HG03280 (cell line): ENCODE results near the gene RERE.

Source experiments
- ATAC-seq: cut with Tn5 transposase; IDR thresholded peaks from one replicate; pipeline ENCODE4 v1.9.1; 2021; ENCODE audit warnings: mild to moderate bottlenecking, moderate library complexity; ENCODE audit not compliant: unreplicated experiment

RERE gene

GRCh38 chr1:8347635-8348034, 469.8 kb downstream of the RERE start:
- ATAC-seq, result no peak

DNA sequence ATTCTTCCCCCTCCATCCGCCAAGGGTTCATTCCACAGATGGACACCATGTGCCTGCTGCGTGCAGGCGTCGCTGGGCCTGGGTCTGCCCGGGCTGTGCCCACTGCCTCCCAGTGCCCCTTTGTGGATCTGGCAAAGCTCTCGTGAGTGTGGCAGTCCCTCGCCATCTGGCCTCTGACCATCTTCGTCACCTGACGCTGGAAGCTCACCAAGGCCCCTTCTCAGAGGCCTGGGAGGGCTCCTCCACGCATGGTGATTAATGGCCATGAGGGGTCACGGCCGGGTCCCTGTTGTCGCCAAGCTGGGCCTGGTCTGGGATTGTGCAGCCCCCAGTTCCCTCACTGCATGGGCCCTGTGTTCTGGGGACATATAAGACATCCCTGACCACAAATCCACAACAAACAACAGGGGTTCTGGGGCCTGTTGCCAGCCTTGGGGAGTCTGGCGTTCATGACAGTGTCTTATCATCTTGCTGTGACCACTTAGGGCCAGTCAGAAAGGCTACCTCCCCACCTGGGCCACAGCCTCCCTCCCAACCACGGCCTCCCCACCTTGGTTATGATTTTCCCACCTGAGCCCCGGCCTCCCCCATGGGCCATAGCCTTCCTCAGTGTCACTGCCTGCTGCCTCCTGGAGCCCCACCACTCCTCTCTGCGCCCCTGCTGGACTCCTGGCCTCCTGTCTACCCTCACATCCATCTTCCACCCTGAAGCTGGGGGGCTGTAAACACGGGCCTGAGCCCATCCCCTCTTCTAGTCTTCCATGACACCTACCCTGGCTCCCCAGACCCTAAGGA, 471.6 kb downstream of the RERE start:
- ATAC-seq, result no peak

GRCh38 chr1:8344893-8345507, 472.4 kb downstream of the RERE start:
- ATAC-seq, result no peak

- no peak for ATAC-seq
These were observed 473.9 kb downstream of the RERE start for GRCh38 chr1:8343464-8344001.

DNA sequence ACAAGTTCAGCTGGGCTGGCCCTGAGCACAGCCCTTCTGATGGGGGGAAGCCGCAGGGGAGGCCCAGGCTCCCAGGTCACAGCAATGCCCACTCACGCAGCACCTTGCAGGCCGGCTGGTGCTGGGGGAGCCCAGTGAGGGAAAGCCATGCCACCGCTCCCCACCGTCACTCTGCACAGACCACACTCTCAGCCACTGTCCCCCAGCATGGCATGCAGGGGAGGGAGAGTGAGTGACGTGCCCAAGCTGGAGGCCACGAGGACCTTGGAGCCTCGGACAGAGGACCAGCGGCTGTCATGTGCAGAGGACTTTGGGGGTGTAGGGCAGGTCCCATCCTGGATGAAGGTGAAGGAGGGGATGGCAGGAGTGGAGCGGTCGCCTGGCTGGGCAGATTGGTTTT, 474.4 kb downstream of the RERE start:
- no peak for ATAC-seq

- no peak for ATAC-seq
These were observed 475.1 kb downstream of the RERE start for GRCh38 chr1:8342325-8342724.

GRCh38 chr1:8340448-8340847, 477.0 kb downstream of the RERE start:
- no peak for ATAC-seq

DNA sequence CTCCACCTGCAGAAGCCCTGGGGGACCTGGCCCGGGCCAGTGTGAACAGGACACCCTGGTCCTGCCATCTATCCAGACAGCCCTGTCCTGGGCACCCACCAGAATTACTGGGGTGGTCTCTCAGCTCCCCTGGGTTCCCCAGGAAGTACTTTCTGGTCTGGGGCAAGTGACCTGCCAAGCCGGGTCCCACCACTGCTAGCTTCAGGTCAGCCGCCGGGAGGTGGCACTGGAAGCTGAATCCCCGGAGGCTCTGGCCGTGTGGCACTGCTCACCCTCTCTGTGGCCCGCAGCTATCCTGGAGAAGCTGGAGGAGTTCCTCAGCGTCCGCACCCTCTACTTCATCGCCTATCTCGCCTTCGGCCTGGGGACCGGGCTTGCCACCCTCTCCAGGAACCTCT, 478.2 kb downstream of the RERE start:
- no peak for ATAC-seq

DNA sequence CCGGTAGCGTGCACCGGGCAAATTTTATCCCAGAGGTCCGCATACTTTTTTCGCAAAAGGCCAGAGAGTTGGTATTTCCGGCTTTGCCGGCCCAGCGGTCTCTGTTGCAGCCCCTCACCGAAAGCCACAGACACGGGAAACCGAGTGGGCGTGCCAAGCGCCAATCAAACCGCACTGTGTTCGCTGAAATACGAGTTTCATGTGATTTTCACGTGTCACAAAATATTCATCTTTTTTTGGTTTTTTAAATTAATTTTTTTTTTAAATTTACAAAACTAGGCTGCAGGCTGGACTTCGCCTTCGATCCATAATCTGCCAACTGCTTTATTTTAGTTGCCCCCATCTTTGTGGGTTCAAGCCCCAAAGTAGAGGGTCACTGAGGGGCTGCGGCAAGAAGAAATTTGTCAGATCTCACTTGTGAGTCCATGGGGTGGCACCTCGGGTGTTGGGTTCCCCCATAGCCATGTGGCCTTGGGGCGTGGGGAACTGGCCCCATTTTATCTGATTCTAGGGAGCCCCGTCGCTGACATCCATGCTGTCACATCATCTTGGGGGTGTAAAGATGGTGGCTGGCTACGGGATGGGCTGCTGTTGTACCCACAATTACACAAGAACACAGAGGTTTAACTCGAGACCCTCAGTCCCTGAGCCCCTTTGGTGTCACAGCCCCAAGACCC, 478.8 kb downstream of the RERE start:
- no peak for ATAC-seq

GRCh38 chr1:8337776-8338525, 479.5 kb downstream of the RERE start:
- ATAC-seq, result no peak

- ATAC-seq, result no peak
These were observed 482.2 kb downstream of the RERE start for GRCh38 chr1:8335246-8335645.

GRCh38 chr1:8334106-8334851, 483.2 kb downstream of the RERE start:
- ATAC-seq, result no peak

- no peak for ATAC-seq
These were observed 484.0 kb downstream of the RERE start for GRCh38 chr1:8333246-8333987.

DNA sequence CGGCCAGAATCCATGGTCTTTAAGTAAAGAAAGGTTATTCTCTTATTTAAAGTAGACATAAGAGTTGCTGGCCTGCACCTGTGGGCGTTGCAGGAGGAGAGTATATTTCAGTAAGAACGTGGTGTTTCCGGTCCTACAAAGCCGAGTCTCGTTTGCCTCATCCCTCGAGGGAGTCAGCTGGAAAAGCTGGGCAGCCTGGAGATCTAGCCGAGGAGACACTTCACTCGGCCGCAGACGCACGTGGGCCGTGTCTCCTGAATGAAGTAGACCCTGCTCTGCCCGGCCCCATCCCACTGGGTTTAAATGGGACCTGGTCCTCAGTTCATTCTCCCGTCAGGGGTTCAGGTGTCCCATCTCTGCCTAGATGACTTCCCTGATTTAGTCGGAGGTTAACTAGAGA, 484.6 kb downstream of the RERE start:
- no peak for ATAC-seq

DNA sequence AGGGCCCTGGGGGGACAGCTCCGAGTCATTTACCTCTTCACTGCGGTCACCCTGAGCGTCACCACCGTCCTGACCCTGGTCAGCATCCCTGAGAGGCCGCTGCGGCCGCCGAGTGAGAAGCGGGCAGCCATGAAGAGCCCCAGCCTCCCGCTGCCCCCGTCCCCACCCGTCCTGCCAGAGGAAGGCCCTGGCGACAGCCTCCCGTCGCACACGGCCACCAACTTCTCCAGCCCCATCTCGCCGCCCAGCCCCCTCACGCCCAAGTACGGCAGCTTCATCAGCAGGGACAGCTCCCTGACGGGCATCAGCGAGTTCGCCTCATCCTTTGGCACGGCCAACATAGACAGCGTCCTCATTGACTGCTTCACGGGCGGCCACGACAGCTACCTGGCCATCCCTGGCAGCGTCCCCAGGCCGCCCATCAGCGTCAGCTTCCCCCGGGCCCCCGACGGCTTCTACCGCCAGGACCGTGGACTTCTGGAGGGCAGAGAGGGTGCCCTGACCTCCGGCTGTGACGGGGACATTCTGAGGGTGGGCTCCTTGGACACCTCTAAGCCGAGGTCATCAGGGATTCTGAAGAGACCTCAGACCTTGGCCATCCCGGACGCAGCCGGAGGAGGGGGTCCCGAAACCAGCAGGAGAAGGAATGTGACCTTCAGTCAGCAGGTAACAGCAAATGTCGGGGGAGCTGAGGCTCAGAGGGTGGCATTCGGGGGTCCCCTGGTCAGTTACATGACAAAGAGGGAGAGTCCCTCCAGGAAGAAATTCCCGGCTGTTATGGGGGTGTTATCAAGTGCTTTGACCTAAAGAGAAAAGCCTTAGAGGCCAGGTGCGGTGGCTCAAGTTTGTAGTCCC, 486.9 kb downstream of the RERE start:
- no peak for ATAC-seq

GRCh38 chr1:8329858-8330257, 487.6 kb downstream of the RERE start:
- ATAC-seq, result no peak

DNA sequence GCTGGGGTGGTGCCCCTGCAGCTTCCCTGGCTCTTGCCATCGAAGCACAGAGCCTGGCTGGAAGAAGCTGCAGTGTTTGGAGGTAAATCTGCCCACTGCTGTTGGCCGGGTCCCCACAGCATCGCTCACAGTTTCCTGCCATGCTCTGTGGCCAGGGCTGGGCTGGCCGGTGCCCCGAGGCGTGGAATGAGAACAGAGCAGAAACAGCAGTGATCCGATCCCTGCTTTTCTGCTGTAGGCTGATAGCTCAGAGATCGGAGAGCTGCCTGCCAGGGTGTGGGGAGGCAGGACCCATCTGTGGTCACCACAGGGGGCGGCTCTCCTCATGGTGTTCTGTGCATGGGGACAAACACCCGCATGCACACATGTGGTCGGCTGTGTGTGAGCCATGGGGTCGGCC, 488.0 kb downstream of the RERE start:
- ATAC-seq, result no peak

DNA sequence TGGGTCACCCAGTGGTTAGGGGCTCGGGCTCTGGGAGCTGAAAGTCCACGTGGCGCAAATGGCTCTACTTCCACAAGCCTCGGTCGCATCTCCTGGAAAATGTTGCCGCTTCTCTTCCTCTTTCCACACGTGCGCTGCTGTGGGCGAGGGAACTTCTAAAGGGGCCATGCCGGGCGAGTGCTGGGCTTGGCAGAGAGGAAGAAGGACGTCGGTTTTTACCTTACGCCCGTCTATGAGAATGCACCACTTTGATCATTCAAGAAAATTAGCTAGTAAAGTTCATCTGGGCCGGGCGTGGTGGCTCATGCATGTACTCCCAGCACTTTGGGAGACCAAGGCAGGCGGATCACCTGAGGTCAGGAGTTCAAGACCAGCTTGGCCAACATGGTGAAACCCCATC, 489.2 kb downstream of the RERE start:
- ATAC-seq, result no peak

DNA sequence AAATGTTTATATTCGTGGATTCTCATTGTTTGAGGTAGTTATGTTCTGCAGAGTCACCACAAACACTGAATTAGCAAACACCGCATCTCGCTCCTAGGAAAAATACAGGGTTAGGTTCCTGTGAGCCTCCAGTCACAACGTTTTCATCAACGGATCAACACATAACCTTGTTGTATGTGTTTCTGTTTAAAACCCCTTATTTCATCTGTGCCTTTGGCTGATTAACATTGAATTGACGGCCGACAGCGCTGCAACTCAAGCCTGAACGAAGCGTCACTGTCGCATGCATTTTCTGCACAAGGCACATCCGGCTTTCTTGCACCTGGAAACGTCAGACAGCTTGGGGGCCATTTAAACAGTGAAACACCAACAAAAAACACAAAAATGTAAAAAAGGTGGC, 491.2 kb downstream of the RERE start:
- ATAC-seq, result no peak
